Osteocyte (in vitro differentiated cells): ENCODE data around the gene LEUTX. TPM values are rescaled to one million over a fixed set of nuclear protein-coding genes. Genes with fewer than 3 reads are reported as not detected.
"Not testable (repeated sequence)": the region's sequence is repeated elsewhere in the genome, so short reads cannot be mapped to it uniquely, and the experiment has no call there.

ENCODE experiments used
- DNase-seq: peaks from one replicate; pipeline ENCODE4 v3.0.0; 2021; ENCODE audit warnings: mixed read lengths; ENCODE audit not compliant: unreplicated experiment; ENCODE audit errors: extremely low spot score
- H3K27ac Mint-ChIP-seq: one replicate; pipeline ENCODE4 v1.8.0; 2021; ENCODE audit warnings: mild to moderate bottlenecking, mixed read lengths; ENCODE audit not compliant: unreplicated experiment
- H3K27me3 Mint-ChIP-seq: one replicate; pipeline ENCODE4 v1.8.0; 2021; ENCODE audit warnings: mixed read lengths; ENCODE audit not compliant: unreplicated experiment
- H3K36me3 Mint-ChIP-seq: one replicate; pipeline ENCODE4 v1.8.0; 2021; ENCODE audit warnings: mixed read lengths; ENCODE audit not compliant: unreplicated experiment
- H3K4me1 Mint-ChIP-seq: one replicate; pipeline ENCODE4 v1.8.0; 2021; ENCODE audit warnings: mixed read lengths; ENCODE audit not compliant: unreplicated experiment
- H3K4me3 Mint-ChIP-seq: one replicate; pipeline ENCODE4 v1.8.0; 2021; ENCODE audit warnings: mild to moderate bottlenecking, moderate library complexity, mixed read lengths; ENCODE audit not compliant: unreplicated experiment
- H3K9me3 Mint-ChIP-seq: one replicate; pipeline ENCODE4 v1.8.0; 2021; ENCODE audit warnings: mixed read lengths; ENCODE audit not compliant: unreplicated experiment
- CTCF ChIP-seq: fragments of 200-600 bp; sonication (generic); IDR thresholded peaks from 2 replicates; pipeline ENCODE4 v1.5.0; 2021; ENCODE audit warnings: antibody characterized with exemption, mild to moderate bottlenecking, moderate library complexity
- total RNA-seq: library from RNA; stranded (reverse); gene quantifications from 2 replicates; pipeline ENCODE4 v1.2.1, GENCODE V29; 2021

The LEUTX gene
- total RNA-seq, 1 donor from 2014 or later: not detected

DNA sequence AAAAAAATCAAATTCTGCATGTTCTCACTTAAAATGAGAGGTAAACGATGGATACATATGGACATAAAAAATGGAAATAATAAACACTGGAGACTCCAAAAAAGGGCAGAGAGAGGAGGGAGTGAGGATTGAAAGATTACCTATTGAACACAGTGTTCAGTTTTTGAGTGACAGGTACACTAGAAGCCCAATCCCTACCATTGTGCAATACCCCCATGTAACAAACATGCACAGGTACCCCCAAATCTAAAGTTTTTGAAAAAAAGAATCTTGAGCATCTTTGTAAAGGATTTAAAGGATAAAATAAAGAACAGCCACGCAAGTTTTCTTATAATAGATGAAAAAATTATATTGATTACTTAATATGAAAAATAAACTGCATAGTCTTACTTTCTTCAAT lies 24.1 kb upstream of the LEUTX start:
- DNase-seq: no peak
- no peaks in the 10 kb centered on the region for H3K36me3 Mint-ChIP-seq
- no peak for TF ChIP-seq CTCF
- no peaks in the 10 kb centered on the region for H3K4me1 Mint-ChIP-seq
- H3K4me3 Mint-ChIP-seq: no peak overlapping the region
- H3K9me3 Mint-ChIP-seq: no peaks in the 10 kb centered on the region
- no peak overlapping the region for H3K27ac Mint-ChIP-seq
- H3K27me3 Mint-ChIP-seq: peaks cover 16% of the 10 kb centered on the region

- H3K4me1 Mint-ChIP-seq: no peaks in the 10 kb centered on the region
- H3K4me3 Mint-ChIP-seq: no peak overlapping the region
- H3K27me3 Mint-ChIP-seq: peaks cover 16% of the 10 kb centered on the region
Observed at GRCh38 chr19:39754971-39755370, 23.7 kb upstream of the LEUTX start.

GRCh38 chr19:39759457-39760184 lies 19.0 kb upstream of the LEUTX start:
- H3K27me3 Mint-ChIP-seq: peaks cover 11% of the 10 kb centered on the region
- no peak for TF ChIP-seq CTCF
- DNase-seq: no peak
- no peaks in the 10 kb centered on the region for H3K9me3 Mint-ChIP-seq
- H3K4me1 Mint-ChIP-seq: no peaks in the 10 kb centered on the region
- no peak overlapping the region for H3K4me3 Mint-ChIP-seq
- no peaks in the 10 kb centered on the region for H3K36me3 Mint-ChIP-seq
- H3K27ac Mint-ChIP-seq: no peak overlapping the region

More at GRCh38 chr19:39754971-39755370, 23.7 kb upstream of the LEUTX start:
- Mint-ChIP-seq H3K36me3 (no peaks in the 10 kb centered on the region), H3K9me3 (no peaks in the 10 kb centered on the region), H3K27ac (no peak overlapping the region)
- no peak for TF ChIP-seq CTCF
- DNase-seq: no peak

DNA sequence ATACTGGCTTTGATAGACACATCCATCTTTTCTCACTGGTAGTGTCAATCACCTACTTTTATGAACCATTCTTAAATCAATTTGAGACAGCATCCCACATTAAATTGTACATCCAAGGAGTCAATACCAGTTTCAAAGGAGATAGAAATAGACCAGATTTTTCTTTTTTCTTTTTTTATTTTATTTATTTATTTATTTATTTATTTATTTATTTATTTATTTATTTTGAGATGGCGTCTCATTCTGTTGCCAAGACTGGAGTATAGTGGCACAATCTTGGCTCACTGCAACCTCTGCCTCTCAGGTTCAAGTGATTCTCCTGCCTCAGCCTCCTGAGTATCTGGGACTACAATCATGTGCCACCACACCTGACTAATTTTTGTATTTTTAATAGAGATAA lies 16.8 kb upstream of the LEUTX start:
- not testable (repeated sequence) for H3K36me3 Mint-ChIP-seq, H3K4me3 Mint-ChIP-seq, H3K9me3 Mint-ChIP-seq, DNase-seq, H3K4me1 Mint-ChIP-seq, H3K27ac Mint-ChIP-seq
- peaks cover 11% of the 10 kb centered on the region for H3K27me3 Mint-ChIP-seq

DNA sequence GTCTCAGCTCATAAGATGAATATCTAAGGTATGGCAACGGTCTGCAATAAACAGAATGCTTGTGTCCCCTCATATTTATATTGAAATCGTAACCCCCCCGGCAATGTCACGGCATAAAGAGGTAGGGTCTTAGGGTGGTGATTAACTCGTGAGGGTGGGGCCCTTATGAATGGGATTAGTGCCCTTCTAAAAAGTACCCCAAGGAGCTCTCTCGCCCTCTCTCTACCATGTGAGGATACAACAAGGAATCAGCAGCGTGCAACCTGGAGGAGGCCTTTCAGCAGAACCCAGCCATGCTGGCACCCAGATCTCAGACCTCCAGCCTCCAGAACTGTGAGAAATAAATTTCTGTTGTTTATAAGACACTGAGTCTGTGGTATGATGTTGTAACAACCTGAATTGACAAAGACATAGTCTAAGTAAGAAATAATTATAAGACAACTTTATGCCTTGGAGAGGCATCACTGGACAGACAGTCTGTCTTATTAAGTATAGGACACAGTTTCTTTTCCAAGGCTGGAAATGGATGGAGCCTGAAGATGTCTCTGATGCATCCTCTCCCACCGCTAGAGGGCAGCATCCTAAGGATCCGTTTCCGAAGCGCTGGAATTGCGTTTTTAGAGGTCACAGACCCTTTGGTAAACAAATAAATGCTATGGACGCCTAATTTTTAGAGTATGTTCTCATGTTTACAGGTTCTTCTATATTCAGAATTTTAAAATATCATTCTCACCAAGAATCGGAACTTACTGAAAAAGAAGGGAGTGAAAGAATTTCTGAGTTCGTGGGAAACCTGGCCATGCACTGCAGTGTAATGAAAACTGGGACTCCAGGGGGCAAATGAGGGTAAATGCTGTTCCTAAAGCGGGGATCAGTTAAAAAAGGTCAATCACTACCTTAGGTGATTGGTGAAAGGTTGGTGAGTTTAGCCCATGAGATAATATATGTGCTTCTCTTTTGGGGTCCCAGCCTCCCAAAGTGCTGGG lies 13.3 kb upstream of the LEUTX start:
- Mint-ChIP-seq H3K36me3 (no peaks in the 10 kb centered on the region), H3K9me3 (peaks cover 4% of the 10 kb centered on the region)

More for the DNA sequence above, 13.3 kb upstream of the LEUTX start:
- no peak overlapping the region for H3K27ac Mint-ChIP-seq
- H3K27me3 Mint-ChIP-seq: peaks cover 5% of the 10 kb centered on the region
- peaks cover 2% of the 10 kb centered on the region for H3K4me1 Mint-ChIP-seq
- no peak overlapping the region for H3K4me3 Mint-ChIP-seq
- peak; percentile 80 for TF ChIP-seq CTCF
- DNase-seq: no peak
